Activated naive CD8-positive, alpha-beta T cell treated with anti-CD3 and anti-CD28 coated beads for 36 hours (primary cell): Measurements from ENCODE around the gene GPBP1L1. TPM values are rescaled to one million over a fixed set of nuclear protein-coding genes. Genes with fewer than 3 reads are reported as not detected.
A peak's percentile ranks its signal among the peaks of the same experiment; 100 is the strongest.
"Not testable (repeated sequence)": the region's sequence is repeated elsewhere in the genome, so short reads cannot be mapped to it uniquely, and the experiment has no call there.

Source experiments
- DNase-seq: peaks from one replicate; pipeline ENCODE4 v3.0.0; 2021
- H3K27ac Mint-ChIP-seq: one replicate; pipeline ENCODE4 v1.8.0; 2022; ENCODE audit warnings: mild to moderate bottlenecking, moderate library complexity, mixed read lengths
- H3K27me3 Mint-ChIP-seq: one replicate; pipeline ENCODE4 v1.8.0; 2022; ENCODE audit warnings: mild to moderate bottlenecking, mixed read lengths
- H3K36me3 Mint-ChIP-seq: one replicate; pipeline ENCODE4 v1.8.0; 2021; ENCODE audit warnings: mild to moderate bottlenecking, mixed read lengths
- H3K4me1 Mint-ChIP-seq: one replicate; pipeline ENCODE4 v1.8.0; 2021; ENCODE audit warnings: mixed read lengths
- H3K4me3 Mint-ChIP-seq: one replicate; pipeline ENCODE4 v1.8.0; 2022; ENCODE audit warnings: mild to moderate bottlenecking, moderate library complexity, mixed read lengths
- H3K9me3 Mint-ChIP-seq: one replicate; pipeline ENCODE4 v1.8.0; 2022; ENCODE audit warnings: mixed read lengths
- total RNA-seq, 2 experiments: library from RNA; stranded (reverse); gene quantifications; one replicate each; pipeline ENCODE4 v1.2.3, GENCODE V29; 2021

The GPBP1L1 gene, protein sequence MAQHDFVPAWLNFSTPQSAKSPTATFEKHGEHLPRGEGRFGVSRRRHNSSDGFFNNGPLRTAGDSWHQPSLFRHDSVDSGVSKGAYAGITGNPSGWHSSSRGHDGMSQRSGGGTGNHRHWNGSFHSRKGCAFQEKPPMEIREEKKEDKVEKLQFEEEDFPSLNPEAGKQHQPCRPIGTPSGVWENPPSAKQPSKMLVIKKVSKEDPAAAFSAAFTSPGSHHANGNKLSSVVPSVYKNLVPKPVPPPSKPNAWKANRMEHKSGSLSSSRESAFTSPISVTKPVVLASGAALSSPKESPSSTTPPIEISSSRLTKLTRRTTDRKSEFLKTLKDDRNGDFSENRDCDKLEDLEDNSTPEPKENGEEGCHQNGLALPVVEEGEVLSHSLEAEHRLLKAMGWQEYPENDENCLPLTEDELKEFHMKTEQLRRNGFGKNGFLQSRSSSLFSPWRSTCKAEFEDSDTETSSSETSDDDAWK
- 10 to 100 TPM; 82.4 to 90.5 TPM for total RNA-seq

DNA sequence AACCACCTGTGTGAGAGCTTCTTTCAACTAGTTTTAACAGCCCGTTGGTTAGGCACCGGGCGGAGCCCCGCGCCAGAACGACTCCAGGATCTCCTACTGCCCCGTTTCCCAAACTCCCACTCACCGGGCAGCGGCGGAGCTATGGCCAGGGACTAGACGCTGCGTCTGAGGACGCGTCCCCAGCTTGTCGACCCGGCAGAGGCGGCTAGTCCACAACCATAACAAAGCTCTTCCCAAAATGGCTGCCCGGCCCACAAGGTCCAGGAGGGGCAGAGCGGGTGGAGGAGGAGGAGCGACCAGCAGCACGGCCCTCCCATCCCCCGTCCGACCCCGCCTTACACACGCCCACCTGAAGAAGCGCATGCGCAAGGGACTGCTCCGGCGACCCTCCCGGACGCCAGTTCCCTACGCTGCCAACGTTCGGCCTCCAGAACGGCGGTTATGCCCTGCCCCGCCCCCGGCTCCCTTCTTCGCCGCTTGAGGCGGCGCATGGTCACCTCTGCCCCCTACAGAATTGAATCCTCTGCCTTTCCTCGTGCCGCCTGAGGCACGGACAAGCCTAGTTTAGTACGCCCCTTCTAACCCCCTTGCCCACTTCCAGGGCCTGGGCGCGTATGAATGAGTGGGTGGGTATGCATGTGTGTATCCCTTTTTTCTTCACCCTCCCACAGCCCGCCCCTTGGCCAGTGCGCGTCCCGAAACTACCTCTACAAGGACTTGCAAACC is at the start of gene GPBP1L1:
Gene GPBP1L1, minus strand, starts transcription at position 246 of the 726 bp plus-strand sequence. CDS start 27,446 bp downstream, outside the sequence.
- Mint-ChIP-seq H3K27me3 (no peaks in the 10 kb centered on the region), H3K9me3 (no peaks in the 10 kb centered on the region), H3K4me3 (peak within 1 kb of the TSS; percentile 98), H3K36me3 (peaks cover 38% of the 10 kb centered on the region), H3K4me1 (peaks cover 47% of the 10 kb centered on the region), H3K27ac (peak within 1 kb of the TSS; percentile 99)
- DNase-seq = peak; percentile 97

DNA sequence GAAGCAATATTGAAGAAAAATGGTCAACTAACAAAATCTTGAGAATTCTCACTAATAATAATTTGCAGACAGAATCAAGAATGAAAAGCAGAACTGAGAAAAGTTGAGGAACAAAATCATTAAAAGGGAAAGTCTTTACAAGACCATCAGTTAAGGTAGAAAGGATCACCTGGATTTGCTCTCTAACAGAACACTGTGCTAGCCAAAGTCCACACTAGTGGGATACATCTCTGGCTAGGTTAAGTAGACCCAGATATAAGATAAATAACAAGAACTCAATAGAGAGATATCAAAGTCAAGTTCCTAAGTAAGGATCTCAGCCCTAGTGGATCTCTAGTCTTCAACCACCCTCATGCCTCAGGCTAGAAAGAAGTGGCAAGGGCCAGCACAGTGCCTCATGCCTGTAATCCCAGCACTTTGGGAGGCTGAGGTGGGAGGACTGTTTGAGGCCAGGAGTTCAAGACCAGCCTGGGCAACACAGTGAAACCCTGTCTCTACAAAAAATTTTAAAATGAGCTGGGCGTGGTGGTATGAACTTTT is 44.5 kb upstream of the GPBP1L1 start:
- Mint-ChIP-seq H3K9me3 (no peaks in the 10 kb centered on the region), H3K4me3 (no peak overlapping the region), H3K27ac (no peak overlapping the region), H3K36me3 (no peaks in the 10 kb centered on the region), H3K27me3 (no peaks in the 10 kb centered on the region), H3K4me1 (peaks cover 4% of the 10 kb centered on the region)
- no peak for DNase-seq

DNA sequence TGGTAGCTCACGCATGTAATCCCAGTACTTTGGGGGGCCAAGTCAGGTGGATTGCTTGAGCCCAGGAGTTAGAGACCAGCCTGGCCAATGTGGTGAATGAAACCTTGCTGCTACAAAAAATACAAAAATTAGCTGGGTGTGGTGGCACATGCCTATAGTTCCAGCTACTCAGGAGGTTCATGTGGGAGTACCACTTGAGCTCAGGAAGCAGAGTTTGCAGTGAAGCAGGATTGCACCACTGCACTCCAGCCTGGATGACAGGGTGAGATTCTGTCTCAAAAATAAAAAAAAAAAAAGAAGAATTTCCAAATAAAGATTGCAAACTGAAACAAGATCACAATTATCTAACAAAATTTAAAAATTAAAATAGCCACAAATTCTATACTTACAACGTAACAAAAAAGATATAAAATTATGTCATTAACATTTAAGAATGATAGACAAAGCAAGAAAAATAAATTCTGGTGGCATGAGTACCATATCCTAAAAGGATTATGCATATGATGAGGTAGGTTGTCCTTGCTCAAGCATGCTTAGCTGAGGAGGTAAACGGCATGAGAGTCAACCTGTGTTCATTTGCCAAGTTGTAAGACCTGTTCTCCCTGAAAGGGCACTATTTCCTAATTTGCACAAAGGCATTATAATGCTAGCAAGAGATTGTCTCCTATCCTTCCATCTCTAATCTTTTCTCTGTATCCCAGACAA is 43.9 kb upstream of the GPBP1L1 start:
- Mint-ChIP-seq H3K27me3 (no peaks in the 10 kb centered on the region), H3K9me3 (no peaks in the 10 kb centered on the region), H3K4me1 (peaks cover 4% of the 10 kb centered on the region), H3K4me3 (no peak overlapping the region), H3K27ac (no peak overlapping the region), H3K36me3 (no peaks in the 10 kb centered on the region)
- no peak for DNase-seq

GRCh38 chr1:45726007-45726406 is 39.7 kb upstream of the GPBP1L1 start:
- not testable (repeated sequence) for H3K27me3 Mint-ChIP-seq, H3K4me1 Mint-ChIP-seq, H3K36me3 Mint-ChIP-seq, H3K27ac Mint-ChIP-seq, DNase-seq, H3K4me3 Mint-ChIP-seq, H3K9me3 Mint-ChIP-seq

DNA sequence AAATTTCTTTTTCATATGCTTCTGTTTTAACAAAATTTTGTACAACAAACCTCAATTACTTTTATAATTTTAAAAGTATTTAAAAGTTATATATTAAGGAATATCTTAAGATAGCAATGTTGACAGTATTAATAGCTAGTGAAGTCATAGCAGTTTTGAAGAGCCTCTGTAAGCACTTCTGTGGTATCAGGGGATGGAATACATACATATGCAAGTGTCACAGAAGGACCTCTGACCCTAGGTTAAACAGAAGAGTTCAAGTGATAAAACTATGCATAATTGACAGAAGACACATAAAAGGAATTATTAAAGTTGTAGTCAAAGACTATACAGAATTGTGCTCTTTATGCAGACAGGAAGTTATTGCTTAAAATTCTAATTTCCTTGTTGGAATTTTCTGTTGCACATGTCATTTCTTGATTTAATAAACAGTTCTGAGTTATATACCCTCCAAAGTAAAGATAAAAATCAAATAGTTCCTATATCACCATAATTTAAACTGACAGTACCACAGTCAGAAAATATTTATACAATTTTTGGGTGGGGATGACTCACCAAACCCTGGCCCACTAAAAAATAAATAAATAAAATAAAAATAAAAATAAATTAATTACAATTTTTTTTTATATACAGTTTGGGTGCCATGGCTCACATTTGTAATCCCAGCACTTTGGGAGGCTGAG is 37.1 kb upstream of the GPBP1L1 start:
- Mint-ChIP-seq H3K4me1 (no peaks in the 10 kb centered on the region), H3K4me3 (no peak overlapping the region), H3K27ac (no peak overlapping the region), H3K9me3 (no peaks in the 10 kb centered on the region), H3K36me3 (no peaks in the 10 kb centered on the region), H3K27me3 (no peaks in the 10 kb centered on the region)
- DNase-seq = no peak

GRCh38 chr1:45722809-45723208 is 36.5 kb upstream of the GPBP1L1 start:
- H3K27me3 Mint-ChIP-seq = no peaks in the 10 kb centered on the region
- H3K36me3 Mint-ChIP-seq = no peaks in the 10 kb centered on the region
- no peaks in the 10 kb centered on the region for H3K4me1 Mint-ChIP-seq
- DNase-seq = no peak
- no peaks in the 10 kb centered on the region for H3K9me3 Mint-ChIP-seq
- no peak overlapping the region for H3K27ac Mint-ChIP-seq
- no peak overlapping the region for H3K4me3 Mint-ChIP-seq

DNA sequence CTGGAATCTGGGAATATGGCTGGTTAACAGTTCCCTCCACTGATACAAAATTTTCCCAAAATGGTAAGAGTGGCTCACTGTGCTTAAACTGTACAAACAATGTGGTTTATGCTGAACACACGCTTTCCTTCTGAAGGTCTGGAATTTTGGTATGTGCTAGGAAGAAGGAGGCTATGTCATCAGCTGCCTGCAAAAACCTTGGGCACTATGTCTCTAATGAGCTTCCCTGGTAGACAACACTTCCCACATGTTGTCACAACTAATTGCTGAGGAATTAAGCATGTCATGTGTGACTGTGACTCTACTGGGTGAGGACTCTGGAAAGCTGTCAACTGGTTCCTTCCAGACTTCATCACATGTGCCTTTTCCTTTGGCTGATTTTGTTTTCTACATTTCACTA is 34.9 kb upstream of the GPBP1L1 start:
- Mint-ChIP-seq H3K27me3 (no peaks in the 10 kb centered on the region), H3K36me3 (no peaks in the 10 kb centered on the region), H3K9me3 (no peaks in the 10 kb centered on the region), H3K27ac (no peak overlapping the region), H3K4me3 (no peak overlapping the region), H3K4me1 (no peaks in the 10 kb centered on the region)
- DNase-seq = no peak

DNA sequence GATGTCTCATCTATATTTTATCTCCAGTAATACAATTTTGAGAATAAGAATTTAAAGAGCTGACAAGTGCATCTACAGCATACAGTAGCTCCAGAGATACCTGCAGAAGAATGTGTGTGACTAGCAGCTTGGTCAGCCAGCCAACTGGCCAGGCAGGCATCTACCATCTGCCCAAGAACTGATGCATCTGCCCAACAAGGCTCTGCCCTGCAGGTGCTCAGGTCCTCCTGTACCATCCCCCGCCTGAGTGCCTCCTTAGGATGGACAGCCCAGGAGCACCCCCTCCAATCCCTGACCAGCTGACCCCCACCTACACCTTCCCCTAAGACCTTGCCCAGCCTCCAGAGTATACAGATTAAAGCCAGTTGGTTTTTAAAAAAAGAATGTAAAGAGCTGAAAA is 32.0 kb upstream of the GPBP1L1 start:
- H3K36me3 Mint-ChIP-seq = no peaks in the 10 kb centered on the region
- no peaks in the 10 kb centered on the region for H3K27me3 Mint-ChIP-seq
- DNase-seq = no peak
- H3K4me1 Mint-ChIP-seq = no peaks in the 10 kb centered on the region
- H3K4me3 Mint-ChIP-seq = no peak overlapping the region
- no peak overlapping the region for H3K27ac Mint-ChIP-seq
- H3K9me3 Mint-ChIP-seq = no peaks in the 10 kb centered on the region

DNA sequence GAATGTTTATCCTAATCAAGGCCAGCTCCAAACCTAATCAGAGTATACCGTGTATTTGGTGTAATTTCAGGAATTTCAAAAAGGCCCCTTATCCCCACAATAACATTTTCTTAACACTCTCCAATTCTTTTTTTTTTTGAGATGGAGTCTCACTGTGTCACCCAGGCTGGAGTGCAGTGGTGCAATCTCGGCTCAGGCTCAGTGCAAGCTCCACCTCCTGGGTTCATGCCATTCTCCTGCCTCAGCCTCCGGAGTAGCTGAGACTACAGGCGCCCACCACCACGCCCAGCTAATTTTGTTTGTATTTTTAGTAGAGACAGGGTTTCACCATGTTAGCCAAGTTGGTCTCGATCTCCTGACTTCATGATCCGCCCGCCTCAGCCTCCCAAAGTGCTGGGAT is 31.1 kb upstream of the GPBP1L1 start:
- not testable (repeated sequence) for H3K4me3 Mint-ChIP-seq, DNase-seq, H3K36me3 Mint-ChIP-seq, H3K4me1 Mint-ChIP-seq, H3K9me3 Mint-ChIP-seq, H3K27ac Mint-ChIP-seq, H3K27me3 Mint-ChIP-seq

- H3K36me3 Mint-ChIP-seq = peaks cover 1% of the 10 kb centered on the region
- H3K4me1 Mint-ChIP-seq = no peaks in the 10 kb centered on the region
- H3K27me3 Mint-ChIP-seq = no peaks in the 10 kb centered on the region
- H3K4me3 Mint-ChIP-seq = no peak overlapping the region
- no peaks in the 10 kb centered on the region for H3K9me3 Mint-ChIP-seq
- no peak for DNase-seq
- H3K27ac Mint-ChIP-seq = no peak overlapping the region
These were observed 30.4 kb upstream of the GPBP1L1 start for GRCh38 chr1:45716700-45717099.

DNA sequence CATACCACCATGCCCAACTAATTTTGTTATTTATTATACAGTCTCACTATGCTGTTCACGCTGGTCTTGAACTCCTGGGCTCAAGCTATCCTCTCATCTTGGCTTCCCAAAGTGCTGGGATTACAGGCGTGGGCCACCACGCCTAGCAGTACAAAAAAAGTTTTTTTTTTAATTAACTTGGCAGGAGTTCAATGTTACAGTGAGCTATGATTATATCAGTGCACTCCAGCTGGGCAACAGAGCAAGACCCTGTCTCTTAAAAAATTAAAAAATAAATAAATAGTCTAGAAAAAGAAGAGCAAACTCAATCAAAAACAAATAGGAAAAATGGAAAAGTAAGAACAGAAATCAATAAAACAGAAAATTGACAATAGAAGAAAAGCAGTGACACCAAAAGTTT is 27.4 kb upstream of the GPBP1L1 start:
- DNase-seq = no peak
- H3K4me3 Mint-ChIP-seq = no peak overlapping the region
- H3K4me1 Mint-ChIP-seq = no peaks in the 10 kb centered on the region
- H3K36me3 Mint-ChIP-seq = peaks cover 10% of the 10 kb centered on the region
- H3K9me3 Mint-ChIP-seq = no peaks in the 10 kb centered on the region
- no peaks in the 10 kb centered on the region for H3K27me3 Mint-ChIP-seq
- H3K27ac Mint-ChIP-seq = no peak overlapping the region

GRCh38 chr1:45704637-45705036 is 18.3 kb upstream of the GPBP1L1 start:
- no peak for DNase-seq
- Mint-ChIP-seq H3K9me3 (peaks cover 4% of the 10 kb centered on the region), H3K4me1 (peaks cover 2% of the 10 kb centered on the region), H3K27me3 (no peaks in the 10 kb centered on the region), H3K27ac (no peak overlapping the region), H3K36me3 (peaks cover 21% of the 10 kb centered on the region), H3K4me3 (no peak overlapping the region)

DNA sequence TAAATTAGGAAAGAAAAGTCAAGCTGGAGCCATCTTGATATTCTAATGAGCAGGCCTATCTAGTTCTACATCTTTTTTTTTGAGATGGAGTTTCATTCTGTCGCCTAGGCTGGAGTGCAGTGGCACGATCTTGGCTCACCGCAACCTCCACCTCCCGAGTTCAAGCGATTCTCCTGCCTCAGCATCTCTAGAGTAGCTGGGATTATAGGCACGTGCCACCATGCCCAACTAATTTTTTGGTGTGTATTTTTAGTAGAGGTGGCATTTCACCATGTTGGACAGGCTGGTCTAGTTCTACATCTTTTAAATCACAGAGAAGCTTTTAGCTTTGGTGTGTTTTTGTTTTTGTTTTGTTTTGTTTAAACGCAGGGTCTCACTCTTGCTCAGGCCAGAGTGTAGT is 8.5 kb upstream of the GPBP1L1 start:
- no peak for DNase-seq
- Mint-ChIP-seq H3K9me3 (no peaks in the 10 kb centered on the region), H3K27ac (no peak overlapping the region), H3K4me1 (peaks cover 21% of the 10 kb centered on the region), H3K27me3 (no peaks in the 10 kb centered on the region), H3K36me3 (peaks cover 25% of the 10 kb centered on the region), H3K4me3 (no peak overlapping the region)

DNA sequence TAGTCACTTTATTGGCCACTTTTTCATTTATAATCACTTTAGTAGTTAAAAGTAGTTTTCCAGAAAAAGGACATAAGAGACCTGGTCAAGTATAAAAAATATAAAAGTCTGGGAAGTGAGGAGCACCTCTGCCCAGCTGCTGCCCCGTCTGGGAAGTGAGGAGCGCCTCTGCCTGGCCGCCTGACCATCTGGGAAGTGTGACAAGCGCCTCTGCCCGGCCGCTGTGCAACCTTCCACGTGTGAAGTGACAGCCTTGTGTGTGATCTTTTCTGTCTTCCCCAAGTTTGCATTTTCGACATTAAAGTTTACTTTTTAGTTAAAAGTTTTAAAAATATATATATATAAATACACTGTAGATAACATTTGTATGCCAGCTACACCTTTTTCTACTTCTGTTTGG is 7.5 kb upstream of the GPBP1L1 start:
- not testable (repeated sequence) for H3K9me3 Mint-ChIP-seq, H3K27me3 Mint-ChIP-seq, DNase-seq, H3K4me3 Mint-ChIP-seq
- Mint-ChIP-seq H3K27ac (peak overlapping the region; percentile 38), H3K4me1 (peaks cover 26% of the 10 kb centered on the region), H3K36me3 (peaks cover 35% of the 10 kb centered on the region)
